T-helper 2 cell (primary cell): ENCODE data around the gene STXBP5L.
"Not testable (repeated sequence)": the region's sequence is repeated elsewhere in the genome, so short reads cannot be mapped to it uniquely, and the experiment has no call there.

Experiments used
- DNase-seq, 5 experiments: peaks; one replicate each; pipeline versions ENCODE4 v3.0.0 to v3.0.0-alpha.2; 2012 to 2022

The STXBP5L gene

DNA sequence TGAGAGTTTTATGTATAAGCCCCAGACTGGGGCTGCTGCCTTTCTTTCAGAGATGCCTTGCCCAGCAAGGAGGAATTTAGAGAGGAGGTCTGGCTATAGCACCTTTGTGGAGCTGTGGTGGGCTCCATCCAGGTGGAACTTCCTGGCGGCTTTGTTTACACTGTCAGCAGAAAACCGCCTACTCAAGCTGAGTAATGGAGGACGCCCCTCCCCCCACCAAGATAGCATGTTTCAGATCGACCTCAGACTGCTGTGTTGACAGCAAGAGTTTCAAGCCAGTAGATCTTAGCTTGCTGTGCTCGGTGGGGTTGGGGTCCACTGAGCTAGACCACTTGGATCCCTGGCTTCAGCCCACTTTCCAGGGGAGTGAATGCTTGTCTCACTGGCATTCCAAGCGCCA lies 155.6 kb downstream of the STXBP5L start:
- no peak for DNase-seq

DNA sequence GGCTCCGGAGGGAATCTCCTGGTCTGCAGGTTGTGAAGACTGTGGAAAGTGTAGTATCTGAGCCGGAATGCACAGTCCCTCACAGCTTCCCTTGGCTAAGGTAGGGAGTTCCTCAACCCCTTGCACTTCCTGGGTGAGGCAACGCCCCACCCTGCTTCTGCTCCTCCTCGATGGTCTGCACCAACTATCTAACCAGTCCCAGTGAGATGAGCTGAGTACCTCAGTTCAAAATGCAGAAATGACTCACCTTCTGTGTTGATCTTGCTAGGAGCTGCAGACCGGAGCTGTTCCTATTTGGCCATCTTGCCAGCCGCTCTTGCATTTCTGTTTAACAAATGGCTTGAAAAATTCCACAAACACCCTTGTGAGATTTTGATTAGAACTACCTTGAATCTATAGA lies 156.1 kb downstream of the STXBP5L start:
- no peak for DNase-seq

DNA sequence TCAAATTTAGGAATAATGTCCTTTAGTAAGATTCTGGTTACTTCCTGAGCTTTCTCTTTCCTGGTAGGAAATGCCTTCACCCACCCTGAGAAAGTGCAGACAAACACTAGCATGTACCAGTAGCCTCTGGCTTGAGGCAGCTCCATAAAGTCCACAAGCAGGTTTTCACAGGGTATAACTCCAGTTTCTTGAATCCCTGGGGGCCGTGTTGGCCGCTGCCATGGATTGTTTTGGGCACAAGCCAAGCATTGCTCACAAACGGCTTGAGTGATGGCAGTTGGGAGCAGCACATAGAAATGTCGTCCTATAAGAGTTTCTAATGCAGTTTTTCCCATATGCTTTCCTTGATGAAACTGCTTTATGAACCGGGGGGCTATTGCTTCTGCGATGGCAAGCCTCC lies 164.1 kb downstream of the STXBP5L start:
- no peak for DNase-seq

DNA sequence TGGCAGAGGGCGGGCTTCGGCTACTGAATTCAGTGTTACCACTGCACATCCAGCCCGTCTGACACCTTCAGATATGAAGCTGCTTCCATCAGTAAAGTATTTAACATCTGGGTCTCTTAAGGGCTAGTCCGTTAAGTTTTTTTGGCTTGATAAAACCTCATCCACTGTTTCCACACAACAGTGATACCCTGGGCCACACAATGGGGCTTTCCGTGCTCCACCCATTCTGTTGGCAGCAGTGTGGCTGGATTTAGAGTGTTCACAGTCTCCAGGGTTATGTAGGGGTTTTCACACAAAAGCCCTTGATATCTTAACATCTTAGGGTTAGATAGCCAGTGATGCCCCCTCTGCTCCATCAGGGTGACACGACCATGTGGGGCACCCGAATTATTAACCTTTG lies 165.0 kb downstream of the STXBP5L start:
- DNase-seq, result no peak

DNA sequence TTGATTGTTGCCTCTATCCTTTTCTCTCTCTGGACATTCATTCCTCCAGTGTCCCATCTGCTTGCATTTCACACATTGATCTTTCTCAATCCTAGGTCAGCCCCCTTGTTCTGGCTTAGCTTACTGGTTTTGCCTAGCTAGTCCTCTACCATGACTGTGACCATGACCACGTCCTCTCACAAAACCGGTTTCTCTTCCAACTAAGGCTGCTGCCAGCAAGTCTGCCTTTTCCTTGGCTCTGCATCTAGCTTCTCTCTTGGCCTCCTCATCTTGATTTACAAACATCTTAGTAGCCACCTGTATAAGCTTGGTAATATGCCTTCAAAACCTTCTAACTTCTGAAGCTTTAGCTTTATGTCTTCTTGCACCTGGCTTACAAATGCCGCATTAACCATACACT lies 167.2 kb downstream of the STXBP5L start:
- DNase-seq, result no peak

DNA sequence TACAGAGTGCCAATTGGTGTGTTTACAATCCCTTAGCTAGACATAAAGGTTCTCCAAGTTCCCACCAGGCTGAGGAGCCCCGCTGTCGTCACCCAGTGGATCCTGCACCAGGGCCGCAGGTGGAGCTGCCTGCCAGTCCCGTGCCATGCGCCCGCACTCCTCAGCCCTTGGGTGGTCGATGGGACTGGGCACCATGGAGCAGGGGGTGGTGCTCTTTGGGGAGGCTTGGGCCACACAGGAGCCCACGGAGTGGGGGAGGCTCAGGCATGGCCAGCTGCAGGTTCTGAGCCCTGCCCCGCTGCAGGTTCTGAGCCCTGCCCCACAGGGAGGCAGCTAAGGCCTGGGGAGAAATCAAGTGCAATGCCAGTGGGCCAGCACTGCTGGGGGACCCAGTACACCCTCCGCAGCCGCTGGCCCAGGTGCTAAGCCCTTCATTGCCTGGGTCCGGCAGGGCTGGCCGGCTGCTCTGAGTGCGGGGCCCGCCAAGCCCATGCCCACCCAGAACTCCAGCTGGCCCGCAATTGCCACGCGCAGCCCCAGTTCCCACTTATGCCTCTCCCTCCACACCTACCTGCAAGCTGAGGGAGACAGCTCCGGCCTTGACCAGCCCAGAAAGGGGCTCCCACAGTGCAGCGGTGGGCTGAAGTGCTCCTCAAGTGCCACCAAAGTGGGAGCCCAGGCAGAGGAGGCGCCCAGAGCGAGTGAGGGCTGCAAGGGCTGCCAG lies 170.5 kb downstream of the STXBP5L start:
- DNase-seq, result not testable (repeated sequence)

DNA sequence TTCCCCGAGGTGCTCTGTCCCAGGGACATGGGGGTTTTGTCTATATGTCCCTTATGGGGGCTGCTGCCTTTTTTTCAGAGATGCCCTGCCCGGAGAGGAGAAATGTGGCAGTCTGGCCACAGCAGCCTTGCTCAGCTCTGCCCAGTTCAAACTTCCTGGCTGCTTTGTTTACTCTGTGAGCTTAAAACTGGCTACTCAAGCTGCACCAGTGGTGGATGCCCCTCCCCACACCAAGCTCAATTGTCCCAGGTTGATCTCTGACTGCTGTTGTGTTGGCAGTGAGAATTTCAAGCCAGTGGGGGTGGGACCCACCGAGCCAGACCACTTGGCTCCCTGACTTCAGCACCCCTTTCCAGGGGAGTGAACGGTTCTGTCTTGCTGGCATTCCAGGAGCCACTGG lies 188.9 kb downstream of the STXBP5L start:
- DNase-seq, result no peak

DNA sequence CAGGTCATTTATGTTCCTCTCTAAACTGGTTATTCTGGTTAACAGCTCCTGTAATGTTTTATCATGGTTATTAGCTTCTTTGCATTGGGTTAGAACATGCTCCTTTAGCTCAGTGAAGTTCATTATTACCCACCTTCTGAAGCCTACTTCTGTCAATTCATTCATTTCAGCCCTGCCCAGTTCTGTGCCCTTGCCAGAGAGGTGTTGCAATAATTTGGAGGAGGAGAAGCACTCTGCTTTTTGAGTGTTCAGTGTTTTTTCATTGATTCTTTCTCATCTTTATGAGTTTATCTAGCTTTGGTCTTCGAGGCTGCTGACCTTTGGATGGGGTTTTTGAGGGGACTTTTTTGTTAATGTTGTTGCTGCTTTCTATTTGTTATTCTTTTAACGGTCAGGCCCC lies 203.1 kb downstream of the STXBP5L start:
- DNase-seq, result not testable (repeated sequence)

DNA sequence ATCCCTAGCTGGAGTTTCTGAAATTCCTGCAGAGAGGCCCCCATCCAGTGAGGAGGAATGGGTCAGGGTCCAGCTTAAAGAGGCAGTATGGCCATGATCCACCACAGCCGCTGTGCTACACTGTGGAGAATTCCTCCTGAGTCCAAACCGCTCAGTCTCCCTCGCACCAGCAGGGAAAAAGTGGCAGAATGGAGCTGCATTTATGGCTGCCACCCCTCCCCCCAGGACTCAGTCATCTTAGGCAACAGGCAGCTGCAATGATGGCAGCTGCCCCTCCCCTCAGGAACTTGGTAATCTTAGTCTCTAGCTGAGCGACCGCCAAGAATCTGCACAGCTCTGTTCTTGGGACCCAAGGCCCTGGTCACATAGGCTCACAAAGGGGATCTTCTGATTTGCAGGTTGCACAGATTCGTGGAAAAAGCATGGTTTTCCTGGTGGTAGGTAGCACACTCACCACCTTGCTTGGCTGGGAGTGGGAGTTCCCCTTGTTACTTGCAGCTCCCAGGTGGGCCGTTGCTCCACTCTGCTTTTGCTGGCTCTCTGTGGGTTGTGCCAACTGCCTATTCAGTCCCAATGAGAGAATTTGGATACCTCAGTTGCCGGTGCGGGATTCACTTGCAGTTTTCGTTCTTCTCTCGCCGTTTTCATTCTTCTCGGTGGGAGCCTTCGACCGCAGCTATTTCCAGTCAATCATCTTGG lies 204.1 kb downstream of the STXBP5L start:
- no peak for DNase-seq

DNA sequence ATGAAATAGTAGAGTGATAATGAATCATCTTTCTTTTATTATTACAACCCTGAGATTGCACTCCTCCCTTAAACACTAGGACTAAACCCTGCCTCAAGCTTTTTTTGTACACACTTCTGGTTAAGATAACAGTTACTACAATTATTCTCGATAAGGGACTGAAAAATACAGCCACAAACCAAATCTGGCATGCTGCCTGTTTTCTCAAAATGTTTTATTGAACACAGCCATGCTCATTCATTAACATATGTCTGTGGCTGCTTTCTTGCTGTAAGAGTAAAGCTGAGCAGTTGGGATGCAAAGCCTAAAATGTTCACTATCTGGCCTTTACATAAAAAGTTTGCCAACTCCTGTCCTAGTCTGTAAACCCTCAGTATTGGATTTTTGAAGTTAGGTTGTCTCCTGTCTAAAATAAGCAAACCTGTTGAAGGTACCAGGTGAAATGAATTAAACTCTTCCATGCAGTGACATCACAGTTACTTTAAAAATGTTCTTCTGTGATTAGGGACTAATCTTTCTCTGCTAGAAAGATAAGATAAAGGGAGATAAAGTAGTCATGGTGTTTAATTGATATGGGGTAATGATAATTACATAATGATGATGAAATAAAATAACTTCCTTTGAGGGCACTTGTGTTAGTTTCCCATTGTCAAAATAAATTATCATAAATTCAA lies 218.2 kb downstream of the STXBP5L start:
- no peak for DNase-seq

DNA sequence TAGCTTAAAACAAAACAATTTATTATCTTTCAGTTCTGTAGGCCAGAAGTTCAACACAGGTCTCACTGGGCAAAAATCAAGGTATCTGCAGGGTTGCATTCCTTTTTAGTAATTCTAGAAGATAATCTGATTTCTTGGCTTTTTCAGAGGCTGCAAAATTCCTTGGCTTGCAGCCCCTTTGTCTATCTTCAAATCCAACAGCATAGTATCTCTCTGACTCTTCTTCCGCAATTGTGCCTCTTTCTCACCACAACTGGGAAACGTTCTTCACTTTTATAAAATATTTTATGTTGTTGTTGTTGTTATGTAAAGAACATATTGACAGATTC lies 218.7 kb downstream of the STXBP5L start:
- DNase-seq, result no peak

DNA sequence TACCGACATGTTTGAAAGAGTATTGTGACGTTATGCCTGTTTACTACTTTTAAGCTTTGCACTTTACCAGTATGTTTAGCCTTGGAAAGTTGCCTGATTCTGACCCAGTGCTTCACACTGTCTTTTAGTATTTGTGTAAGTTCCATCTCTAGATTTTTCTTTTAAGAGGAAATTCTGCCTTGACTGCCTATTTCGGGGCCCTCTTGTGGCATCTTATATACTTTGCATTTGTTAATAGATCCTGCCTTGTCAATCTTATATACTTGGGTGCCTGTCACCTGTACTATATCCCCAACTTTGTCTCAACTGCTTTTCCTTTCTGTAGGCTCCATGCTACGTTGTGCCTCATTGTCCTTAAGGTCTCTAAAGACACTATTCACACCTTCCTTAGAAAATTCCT lies 244.6 kb downstream of the STXBP5L start:
- no peak for DNase-seq

DNA sequence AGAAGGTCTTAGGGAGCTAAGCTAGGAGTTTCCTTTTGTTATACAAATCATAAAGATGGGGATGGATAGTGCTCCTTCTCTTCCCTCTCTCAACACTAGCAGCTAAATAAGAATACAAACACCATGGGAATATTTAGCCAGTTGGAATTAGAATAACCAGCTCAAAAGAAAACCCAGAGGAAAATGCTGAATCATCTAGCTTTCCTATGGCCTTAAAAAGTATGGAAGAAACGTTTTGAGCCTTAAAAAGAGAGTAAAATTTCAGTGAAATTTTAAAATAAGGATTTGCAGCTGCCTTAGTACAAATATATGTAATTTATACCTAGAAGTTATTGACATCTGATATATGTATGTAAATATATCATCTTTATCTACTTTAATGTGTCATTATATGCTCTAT lies 245.8 kb downstream of the STXBP5L start:
- no peak for DNase-seq

DNA sequence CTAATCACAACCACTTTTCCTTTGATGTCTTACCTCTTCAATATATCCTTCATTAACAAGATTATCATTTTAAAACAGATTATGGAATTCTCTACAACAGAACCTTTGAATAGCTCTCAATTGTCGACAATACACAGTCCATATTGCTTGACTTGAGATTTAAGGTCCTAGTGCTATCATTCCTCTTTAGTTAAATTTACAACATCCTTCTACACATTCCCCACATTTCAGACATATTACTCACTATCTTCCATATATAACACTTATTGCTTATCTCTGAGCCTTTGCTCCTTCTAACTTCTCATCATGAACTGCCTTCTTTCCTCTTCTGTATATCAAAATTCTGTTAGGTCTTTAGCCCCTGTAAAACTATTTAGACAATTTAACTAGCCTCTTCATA lies 247.0 kb downstream of the STXBP5L start:
- no peak for DNase-seq

DNA sequence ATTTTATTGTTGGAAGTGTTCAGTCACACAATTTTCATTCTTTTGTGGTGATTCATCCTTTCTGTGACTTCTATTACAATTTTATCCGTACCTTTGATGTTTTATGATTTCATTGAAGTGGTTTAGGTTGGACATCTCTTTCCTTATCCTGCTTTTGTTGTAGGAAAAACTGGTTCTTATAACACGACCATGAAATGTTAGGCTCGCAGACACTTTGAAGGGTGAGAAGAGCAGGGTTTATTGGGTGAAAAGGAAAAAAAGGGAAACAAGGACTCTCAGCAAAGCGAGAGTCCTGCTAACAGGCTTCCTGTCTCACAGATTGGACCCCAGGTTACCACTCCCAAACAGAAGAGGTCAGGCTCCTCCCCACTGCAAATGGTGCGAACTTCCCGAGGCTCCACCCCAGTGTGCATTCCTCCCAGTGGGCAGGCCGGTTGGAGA lies 257.4 kb downstream of the STXBP5L start:
- DNase-seq, result no peak

DNA sequence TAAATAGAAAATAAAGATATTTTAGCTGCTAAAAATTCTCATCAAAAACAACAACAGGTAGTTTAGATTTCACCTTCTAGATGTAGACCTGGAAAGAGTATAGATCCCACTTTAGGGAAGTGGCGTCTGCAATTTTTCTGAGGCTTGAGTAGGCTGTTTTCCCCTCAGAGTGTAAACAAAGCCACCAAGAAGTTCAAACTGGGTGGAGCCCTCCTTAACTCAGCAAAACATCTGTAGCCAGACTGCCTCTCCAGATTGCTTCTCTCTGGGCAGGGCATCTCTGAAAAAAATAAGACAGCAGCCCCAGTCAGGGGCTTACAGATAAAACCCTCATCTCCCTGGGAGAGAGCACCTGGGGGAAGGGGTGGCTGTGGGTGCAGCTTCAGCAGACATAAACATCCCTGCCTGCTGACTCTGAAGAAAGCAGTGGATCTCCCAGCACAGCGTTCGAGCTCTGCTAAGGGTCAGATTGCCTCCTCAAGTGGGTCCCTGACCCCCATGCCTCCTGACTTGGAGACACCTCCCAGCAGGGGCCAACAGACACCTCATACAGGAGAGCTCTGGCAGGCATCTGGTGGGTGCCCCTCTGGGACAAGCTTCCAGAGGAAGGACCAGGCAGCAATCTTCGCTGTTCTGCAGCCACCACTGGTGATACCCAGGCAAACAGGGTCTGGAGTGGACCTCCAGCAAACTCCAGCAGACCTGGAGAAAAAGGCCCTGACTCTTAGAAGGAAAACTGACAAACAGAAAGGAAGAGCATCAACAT lies 259.6 kb downstream of the STXBP5L start:
- no peak for DNase-seq

DNA sequence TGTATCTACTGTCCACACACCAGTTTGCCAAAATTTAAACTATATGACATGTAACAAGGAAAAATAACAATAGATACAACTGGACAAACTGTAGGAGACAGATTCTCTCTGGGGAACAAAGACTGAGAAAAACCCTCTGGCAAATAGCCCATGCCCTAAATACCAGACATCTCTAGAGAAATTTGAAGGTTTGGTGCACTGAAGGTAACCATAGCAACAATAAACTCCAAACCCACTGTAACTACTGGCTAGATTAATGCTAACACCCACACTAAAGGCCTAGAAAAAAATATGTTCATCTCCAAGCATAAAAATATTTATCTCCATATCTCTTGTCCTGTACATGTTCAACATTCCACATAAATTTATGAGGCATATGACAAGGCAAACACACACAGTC lies 267.1 kb downstream of the STXBP5L start:
- no peak for DNase-seq

DNA sequence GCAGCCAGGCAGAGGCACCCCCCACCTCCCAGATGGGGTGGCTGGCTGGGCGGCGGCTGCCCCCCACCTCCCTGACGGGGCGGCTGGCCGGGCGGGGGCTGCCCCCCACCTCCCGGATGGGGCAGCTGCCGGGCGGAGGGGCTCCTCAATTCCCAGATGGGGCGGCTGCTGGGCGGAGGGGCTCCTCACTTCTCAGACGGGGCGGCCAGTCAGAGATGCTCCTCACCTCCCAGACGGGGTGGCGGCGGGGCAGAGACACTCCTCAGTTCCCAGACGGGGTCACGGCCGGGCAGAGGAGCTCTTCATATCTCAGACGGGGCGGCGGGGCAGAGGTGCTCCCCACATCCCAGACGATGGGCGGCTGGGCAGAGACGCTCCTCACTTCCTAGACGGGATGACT lies 282.6 kb downstream of the STXBP5L start:
- DNase-seq, result not testable (repeated sequence)

DNA sequence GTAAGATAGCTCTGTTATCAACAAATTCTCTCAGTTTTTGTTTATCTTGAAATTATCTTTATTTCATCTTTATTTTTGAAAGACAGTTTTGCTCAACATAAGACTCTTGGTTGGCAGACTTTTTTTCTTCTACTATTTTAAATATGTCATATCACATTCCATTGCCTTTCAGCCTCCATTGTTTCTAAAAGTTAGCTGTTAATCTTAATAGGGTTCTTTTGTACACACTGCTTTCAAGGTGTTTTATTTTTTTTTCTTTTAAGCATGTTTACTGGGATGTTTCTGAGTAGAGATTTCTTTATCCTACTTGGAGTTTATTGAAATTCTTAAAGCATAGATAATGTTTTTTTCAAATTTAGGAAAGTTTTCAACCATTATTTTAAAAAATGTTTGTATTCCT lies 294.6 kb downstream of the STXBP5L start:
- no peak for DNase-seq

DNA sequence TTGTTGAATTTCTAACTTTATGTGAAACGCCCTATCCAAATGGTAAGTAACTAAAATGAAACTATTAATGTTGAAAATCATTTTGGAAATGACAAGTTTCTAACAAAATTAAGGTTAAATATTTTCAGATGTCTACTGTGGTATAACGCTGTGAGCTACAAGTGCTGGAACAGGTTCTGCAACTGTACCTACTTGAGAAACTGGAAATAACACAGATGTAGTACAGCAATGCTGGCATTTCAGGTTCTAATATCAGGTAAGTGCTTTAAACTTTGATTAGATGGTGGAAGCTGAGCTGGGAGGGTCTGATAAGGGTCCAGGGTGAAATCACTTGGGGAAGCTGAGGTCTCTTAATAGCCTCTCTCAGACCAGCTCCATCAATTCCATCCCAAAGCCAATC lies 315.1 kb downstream of the STXBP5L start:
- no peak for DNase-seq

DNA sequence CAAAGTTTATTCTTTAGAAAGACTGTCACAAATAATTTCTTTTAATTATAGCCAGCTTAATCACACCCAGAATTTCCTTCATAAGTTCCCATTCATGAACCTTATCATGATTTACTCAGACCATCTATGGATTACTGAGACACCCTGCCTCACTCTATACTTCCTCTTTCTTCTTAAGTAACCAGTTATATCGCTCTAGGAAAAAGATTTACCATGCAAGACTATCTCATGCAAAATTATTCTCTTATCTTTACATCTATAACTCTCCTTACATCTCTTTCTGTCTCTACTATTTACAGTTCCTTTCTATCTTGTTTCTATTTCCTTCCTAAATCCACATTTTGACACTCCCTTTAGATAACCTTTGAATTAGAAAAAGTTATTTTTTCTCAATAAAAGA lies 321.0 kb downstream of the STXBP5L start:
- DNase-seq, result no peak

DNA sequence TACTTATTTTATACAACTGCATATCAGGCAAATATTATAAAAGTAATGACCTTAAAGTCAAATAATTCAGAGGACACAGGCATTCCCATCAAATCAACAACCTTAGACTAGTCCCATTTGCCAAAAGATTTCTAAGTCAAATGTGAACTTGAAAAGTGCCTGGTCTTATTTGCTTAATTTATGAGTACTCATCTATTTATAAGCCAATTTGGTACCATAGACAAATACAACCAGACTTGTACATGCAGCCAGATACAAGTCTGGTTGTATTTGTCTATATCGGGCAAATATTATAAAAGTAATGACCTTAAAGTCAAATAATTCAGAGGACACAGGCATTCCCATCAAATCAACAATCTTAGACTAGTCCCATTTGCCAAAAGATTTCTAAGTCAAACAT lies 322.2 kb downstream of the STXBP5L start:
- not testable (repeated sequence) for DNase-seq

DNA sequence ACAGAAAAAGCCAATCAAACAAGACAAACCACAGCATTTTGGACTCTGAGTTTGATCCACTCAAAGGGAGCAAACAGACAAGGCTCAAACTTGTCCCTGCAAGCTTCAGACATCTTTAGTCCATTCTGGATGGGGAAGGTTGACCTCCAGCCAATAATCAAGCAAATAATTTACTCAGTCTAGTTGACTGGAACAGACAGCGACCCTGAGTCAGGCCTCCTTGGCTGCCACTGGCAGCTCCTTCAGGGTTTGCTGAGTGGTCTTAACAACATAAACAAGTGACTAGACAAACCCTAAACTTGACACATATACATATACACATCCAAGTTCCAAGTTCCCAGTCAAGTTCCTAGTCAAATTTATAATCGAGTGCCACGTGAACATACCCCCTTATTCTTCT lies 323.9 kb downstream of the STXBP5L start:
- DNase-seq, result no peak
